GDM1 (cell line): Measurements from ENCODE around the gene EVI5.
"Not testable (repeated sequence)": the region's sequence is repeated elsewhere in the genome, so short reads cannot be mapped to it uniquely, and the experiment has no call there.

ENCODE experiments used
- DNase-seq: peaks from one replicate; lab custom pipeline; 2025; lab: John Stamatoyannopoulos, UW

EVI5 gene

GRCh38 chr1:92748138-92748537, 36.8 kb downstream of the EVI5 start:
- no peak for DNase-seq

DNA sequence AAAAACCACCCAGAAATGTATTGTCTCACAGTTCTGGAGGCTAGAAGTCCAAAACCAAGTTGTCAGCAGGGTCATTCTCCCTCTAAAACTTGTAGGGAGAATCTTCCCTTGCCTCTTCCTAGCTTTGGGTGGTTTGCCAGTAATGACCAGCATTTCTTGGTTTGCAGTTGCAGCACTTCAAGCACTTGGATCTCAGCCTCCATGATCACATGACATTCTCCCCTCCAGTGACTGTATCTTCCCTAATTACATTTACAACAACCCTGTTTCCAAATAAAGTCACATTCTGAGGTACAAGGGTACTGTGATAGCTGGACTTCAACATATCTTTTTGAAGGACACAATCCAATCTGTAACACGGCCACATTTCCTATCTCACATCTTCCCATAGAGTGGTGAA, 37.2 kb downstream of the EVI5 start:
- DNase-seq = no peak

GRCh38 chr1:92746255-92746654, 38.7 kb downstream of the EVI5 start:
- DNase-seq = not testable (repeated sequence)

- DNase-seq = no peak
Observed at GRCh38 chr1:92743221-92743620, 41.7 kb downstream of the EVI5 start.

- no peak for DNase-seq
Observed at GRCh38 chr1:92739669-92740524, 45.0 kb downstream of the EVI5 start.

DNA sequence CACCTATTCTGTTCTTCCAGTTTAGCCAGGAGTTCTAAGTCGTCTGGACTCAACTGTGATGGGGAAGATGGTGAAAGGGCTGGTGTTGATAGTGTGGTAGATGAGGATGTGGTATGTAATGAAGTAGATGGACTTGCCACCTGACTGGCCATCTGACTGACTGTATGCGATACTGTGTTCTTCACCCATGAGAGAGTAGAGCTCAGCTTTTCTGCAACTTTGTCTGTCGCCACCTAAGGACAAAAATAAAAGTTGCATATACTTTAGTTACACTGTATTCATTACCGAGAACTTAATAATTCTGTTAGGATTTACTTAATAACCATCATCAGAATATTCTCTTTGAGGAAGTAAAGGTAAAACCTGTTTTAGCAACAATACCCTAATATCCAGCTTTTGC, 48.5 kb downstream of the EVI5 start:
- no peak for DNase-seq

DNA sequence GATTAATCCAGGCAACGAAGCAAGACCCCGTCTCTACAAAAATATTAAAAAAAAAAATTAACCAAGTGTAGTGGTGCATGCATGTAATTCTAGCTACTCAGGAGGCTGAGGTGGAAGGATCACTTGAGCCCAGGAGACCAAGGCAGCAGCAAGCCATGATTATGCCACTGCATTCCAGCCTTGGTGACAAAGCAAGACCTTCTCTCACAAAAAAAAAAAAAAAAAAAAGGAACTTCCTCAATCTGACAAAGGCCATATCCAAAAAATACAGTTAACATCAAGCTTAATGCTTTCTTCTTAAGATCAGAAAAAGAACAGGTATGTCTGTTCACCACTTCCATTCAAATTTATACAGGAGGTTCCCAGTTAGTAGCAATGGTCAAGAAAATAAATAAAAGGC, 54.4 kb downstream of the EVI5 start:
- DNase-seq = no peak

DNA sequence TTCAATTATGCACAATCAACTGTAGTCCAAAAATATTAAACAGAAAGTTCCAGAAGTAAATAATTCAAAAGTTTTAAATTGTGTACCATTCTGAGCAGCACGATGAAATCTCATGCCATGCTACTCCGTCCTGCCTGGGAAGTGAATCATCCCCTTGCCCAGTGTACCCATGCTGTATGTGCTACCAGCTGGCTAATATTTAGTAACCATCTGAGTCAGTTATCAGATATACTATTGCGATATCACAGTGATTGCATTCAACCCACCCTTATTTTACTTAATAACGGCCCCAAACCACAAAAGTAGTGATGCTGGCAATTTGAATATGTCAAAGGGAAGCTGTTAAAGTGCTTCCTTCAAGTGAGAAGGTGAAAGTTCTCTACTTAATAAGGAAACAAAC, 56.2 kb downstream of the EVI5 start:
- no peak for DNase-seq

DNA sequence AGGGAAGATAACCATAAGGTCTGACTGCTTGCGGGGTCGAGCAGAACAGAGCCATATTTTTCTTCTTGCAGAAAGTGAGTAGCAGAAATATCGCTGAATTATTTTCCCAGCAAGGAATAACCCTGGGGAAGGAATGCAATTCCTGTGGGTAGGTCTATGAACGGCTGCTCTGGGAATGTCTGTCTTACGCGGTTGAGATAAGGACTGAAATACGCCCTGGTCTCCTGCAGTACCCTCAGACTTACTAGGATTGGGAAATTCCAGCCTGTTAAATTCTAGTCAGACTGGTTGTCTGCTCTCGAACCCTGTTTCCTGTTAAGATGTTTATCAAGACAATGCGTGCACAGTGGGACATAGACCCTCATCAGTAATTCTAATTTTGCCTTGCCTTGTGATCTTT, 61.2 kb downstream of the EVI5 start:
- not testable (repeated sequence) for DNase-seq

- no peak for DNase-seq
Observed at GRCh38 chr1:92721886-92722285, 63.0 kb downstream of the EVI5 start.

DNA sequence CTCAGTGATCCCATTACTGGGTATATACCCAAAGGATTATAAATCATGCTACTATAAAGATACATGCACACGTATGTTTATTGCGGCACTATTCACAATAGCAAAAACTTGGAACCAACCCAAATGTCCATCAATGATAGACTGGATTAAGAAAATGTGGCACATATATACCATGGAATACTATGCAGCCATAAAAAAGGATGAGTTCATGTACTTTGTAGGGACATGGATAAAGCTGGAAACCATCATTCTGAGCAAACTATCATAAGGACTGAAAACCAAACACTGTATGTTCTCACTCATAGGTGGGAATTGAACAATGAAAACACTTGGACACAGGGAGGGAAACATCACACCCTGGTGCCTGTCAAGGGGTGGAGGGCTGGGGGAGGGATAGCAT, 63.8 kb downstream of the EVI5 start:
- DNase-seq = not testable (repeated sequence)

- not testable (repeated sequence) for DNase-seq
Observed at GRCh38 chr1:92715476-92715951, 69.4 kb downstream of the EVI5 start.

- DNase-seq = no peak
Observed at GRCh38 chr1:92713939-92714338, 71.0 kb downstream of the EVI5 start.

- DNase-seq = no peak
Observed at GRCh38 chr1:92711473-92712165, 73.3 kb downstream of the EVI5 start.

- no peak for DNase-seq
Observed at GRCh38 chr1:92709738-92710137, 75.2 kb downstream of the EVI5 start.

DNA sequence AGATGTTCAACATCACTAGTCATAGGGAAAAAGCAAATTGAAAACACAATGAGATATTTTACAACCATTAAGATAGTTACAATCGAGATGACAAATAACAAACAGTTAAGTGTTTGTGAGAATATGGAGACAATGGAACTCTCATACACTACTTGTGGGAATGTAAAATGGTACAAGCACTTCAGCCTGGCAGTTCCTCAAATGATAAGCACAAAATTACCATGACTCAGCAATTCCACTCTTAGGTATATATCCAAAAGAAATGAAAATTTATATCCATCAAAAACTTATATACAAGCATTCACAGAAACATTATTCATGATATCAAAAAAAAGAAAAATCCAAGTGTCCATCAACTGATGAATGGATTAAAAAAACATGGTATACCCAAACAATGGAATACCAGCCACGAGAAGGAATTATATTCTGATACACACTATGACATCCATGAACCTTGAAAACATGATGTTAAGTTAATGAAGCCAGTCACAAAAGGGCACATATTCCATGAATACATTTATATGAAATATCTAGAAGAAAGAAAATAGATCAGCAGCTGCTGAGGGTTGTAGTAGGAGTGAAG, 76.4 kb downstream of the EVI5 start:
- no peak for DNase-seq

- DNase-seq = no peak
Observed at GRCh38 chr1:92707709-92708108, 77.2 kb downstream of the EVI5 start.

- DNase-seq = no peak
Observed at GRCh38 chr1:92707292-92707691, 77.6 kb downstream of the EVI5 start.

GRCh38 chr1:92705446-92705845, 79.5 kb downstream of the EVI5 start:
- DNase-seq = no peak

- no peak for DNase-seq
Observed at GRCh38 chr1:92701147-92701546, 83.8 kb downstream of the EVI5 start.

- DNase-seq = no peak
Observed at GRCh38 chr1:92698932-92699331, 86.0 kb downstream of the EVI5 start.

DNA sequence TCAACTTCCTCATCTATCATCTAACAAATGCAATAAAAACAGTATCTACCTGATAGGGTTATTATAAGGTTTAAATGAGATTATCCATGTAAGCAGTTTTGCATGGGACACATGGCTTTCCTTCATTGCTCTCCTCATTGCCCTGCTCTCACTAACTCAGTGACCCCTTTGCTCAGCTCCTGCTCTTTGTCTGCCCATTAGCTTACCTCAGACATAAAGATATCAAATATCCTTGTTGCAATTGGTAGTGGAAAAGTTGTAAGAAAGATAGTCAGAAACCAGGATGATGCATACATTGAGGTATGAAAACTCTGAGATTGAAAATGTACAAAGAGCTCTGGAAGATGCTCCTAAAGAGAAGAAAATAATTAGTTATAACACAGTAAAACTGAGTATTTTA, 89.8 kb downstream of the EVI5 start:
- DNase-seq = no peak

GRCh38 chr1:92691925-92692324, 93.0 kb downstream of the EVI5 start:
- DNase-seq = no peak
